OCI-LY7 (cell line): ENCODE measurements around the gene HNF1A. TPM values are rescaled to one million over a fixed set of nuclear protein-coding genes. Genes with fewer than 3 reads are reported as not detected.

Experiments used
- total RNA-seq, 2 experiments: library from RNA; depleted of rRNA in 1 of 2; stranded (reverse); fragments of >200 nt in 1 of 2; shearing (Covaris generic) in 1 of 2; gene quantifications; 2 replicates each; pipeline ENCODE4 v1.2.3, GENCODE V29; 2014 to 2022

Gene HNF1A
- total RNA-seq, 2 experiments from 2014 or later: not detected

Other genes with a start within 250 kb of the HNF1A start
- 5.5 and 8.6 TPM in 2 replicates for gene SPPL3, start 74.2 kb upstream of the HNF1A start, total RNA-seq (2014; rRNA removed; shearing (Covaris generic))
- 36.6 and 42.0 TPM in 2 replicates for gene SPPL3, start 74.2 kb upstream of the HNF1A start, total RNA-seq (2022)
- gene C12orf43, start 37.9 kb downstream of the HNF1A start, total RNA-seq (2014; rRNA removed; shearing (Covaris generic)): 24.7 and 30.0 TPM in 2 replicates
- gene C12orf43, start 37.9 kb downstream of the HNF1A start, total RNA-seq (2022): 18.0 and 21.4 TPM in 2 replicates
- 0.09 TPM in 1 of 2 replicates, not detected in the other for gene OASL, start 60.7 kb downstream of the HNF1A start, total RNA-seq (2014; rRNA removed; shearing (Covaris generic))
- gene OASL, start 60.7 kb downstream of the HNF1A start, total RNA-seq (2022): 0.25 TPM in 1 of 2 replicates, not detected in the other
- 0.13 and 0.33 TPM in 2 replicates for gene P2RX7, start 154.3 kb downstream of the HNF1A start, total RNA-seq (2014; rRNA removed; shearing (Covaris generic))
- gene P2RX7, start 154.3 kb downstream of the HNF1A start, total RNA-seq (2022): 0.26 and 0.48 TPM in 2 replicates
- gene P2RX4, start 231.6 kb downstream of the HNF1A start, total RNA-seq (2014; rRNA removed; shearing (Covaris generic)): 10.8 and 11.3 TPM in 2 replicates
- 17.5 and 17.7 TPM in 2 replicates for gene P2RX4, start 231.6 kb downstream of the HNF1A start, total RNA-seq (2022)